ENCODE results near the gene PRTFDC1.

The PRTFDC1 gene

DNA sequence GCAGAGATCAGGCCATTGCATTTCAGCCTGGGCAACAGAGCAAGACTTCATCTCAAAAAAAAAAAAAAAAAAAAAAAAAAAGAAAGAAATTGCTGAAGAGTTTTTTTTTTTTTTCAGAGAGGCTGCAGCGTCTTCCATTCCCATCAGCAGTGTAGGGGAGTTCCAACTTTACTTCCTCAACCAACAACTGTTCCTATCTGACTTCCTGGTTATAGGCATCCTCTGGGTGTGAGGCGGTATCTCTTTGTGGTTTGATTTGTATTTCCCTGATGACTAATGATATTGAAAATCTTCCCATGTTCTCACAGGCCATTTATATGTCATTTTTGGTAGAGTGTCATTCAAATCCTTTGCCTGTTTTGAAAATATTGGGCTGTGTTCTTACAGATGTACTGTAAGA is 40.2 kb downstream of the PRTFDC1 start:
- TF ChIP-seq, protein P1, sequence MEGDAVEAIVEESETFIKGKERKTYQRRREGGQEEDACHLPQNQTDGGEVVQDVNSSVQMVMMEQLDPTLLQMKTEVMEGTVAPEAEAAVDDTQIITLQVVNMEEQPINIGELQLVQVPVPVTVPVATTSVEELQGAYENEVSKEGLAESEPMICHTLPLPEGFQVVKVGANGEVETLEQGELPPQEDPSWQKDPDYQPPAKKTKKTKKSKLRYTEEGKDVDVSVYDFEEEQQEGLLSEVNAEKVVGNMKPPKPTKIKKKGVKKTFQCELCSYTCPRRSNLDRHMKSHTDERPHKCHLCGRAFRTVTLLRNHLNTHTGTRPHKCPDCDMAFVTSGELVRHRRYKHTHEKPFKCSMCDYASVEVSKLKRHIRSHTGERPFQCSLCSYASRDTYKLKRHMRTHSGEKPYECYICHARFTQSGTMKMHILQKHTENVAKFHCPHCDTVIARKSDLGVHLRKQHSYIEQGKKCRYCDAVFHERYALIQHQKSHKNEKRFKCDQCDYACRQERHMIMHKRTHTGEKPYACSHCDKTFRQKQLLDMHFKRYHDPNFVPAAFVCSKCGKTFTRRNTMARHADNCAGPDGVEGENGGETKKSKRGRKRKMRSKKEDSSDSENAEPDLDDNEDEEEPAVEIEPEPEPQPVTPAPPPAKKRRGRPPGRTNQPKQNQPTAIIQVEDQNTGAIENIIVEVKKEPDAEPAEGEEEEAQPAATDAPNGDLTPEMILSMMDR (IDR thresholded peaks at IDR 0.05; ENCODE audit: borderline replicate concordance, insufficient read depth, low read depth, low read length) = no peak
- H3K4me3 ChIP-seq (ENCODE audit: low read depth, low read length) = no peak overlapping the region

- H3K4me3 ChIP-seq (ENCODE audit: low read depth, low read length) = no peak overlapping the region
- TF ChIP-seq, protein P1 (IDR thresholded peaks at IDR 0.05; ENCODE audit: borderline replicate concordance, insufficient read depth, low read depth, low read length) = no peak
These were observed 41.4 kb downstream of the PRTFDC1 start for GRCh38 chr10:24911029-24911428.

DNA sequence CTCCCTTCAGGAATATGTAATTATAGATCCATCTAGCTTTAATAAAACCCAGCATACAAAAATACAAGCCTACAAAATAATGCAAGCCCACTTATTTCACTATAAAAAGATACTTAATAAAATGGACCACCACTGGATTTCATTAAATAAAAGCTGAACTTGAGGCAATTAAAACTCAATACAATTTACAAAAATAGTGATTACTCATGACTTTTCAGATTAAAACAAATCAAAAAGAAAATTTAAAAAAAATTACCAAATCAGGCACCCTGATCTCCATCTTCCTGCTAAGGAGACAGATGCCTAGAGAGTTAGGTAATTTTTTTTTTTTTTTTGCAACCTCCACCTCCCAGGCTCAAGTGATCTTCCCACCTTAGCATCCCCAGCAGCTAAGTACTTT is 41.8 kb downstream of the PRTFDC1 start:
- TF ChIP-seq, protein P1 (IDR thresholded peaks at IDR 0.05; ENCODE audit: borderline replicate concordance, insufficient read depth, low read depth, low read length) = no peak
- no peak overlapping the region for H3K4me3 ChIP-seq (ENCODE audit: low read depth, low read length)

- TF ChIP-seq, protein P1 (IDR thresholded peaks at IDR 0.05; ENCODE audit: borderline replicate concordance, insufficient read depth, low read depth, low read length) = no peak
- no peak overlapping the region for H3K4me3 ChIP-seq (ENCODE audit: low read depth, low read length)
These were observed 43.5 kb downstream of the PRTFDC1 start for GRCh38 chr10:24908793-24909423.

- H3K4me3 ChIP-seq (ENCODE audit: low read depth, low read length) = no peak overlapping the region
- TF ChIP-seq, protein P1 (IDR thresholded peaks at IDR 0.05; ENCODE audit: borderline replicate concordance, insufficient read depth, low read depth, low read length) = no peak
These were observed 44.5 kb downstream of the PRTFDC1 start for GRCh38 chr10:24907956-24908355.

DNA sequence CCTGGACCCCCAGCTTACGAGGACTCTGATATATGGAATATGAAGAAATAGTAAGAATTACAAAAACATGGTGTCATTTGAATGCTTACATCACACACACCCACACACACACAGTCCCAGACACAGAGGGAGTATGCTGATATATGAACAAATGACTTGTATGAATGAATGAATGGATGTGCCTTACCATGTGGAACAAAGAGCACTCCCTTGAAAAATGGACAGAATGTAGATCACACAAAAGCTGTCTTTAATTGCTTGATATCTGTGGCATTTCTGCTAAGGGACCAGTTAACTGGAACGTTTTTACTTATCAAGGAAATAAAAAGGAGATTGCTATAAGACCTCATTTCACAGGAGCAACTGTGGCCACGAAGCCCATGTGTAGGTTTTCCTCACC is 46.0 kb downstream of the PRTFDC1 start:
- H3K4me3 ChIP-seq (ENCODE audit: low read depth, low read length) = no peak overlapping the region
- TF ChIP-seq, protein P1 (IDR thresholded peaks at IDR 0.05; ENCODE audit: borderline replicate concordance, insufficient read depth, low read depth, low read length) = no peak

DNA sequence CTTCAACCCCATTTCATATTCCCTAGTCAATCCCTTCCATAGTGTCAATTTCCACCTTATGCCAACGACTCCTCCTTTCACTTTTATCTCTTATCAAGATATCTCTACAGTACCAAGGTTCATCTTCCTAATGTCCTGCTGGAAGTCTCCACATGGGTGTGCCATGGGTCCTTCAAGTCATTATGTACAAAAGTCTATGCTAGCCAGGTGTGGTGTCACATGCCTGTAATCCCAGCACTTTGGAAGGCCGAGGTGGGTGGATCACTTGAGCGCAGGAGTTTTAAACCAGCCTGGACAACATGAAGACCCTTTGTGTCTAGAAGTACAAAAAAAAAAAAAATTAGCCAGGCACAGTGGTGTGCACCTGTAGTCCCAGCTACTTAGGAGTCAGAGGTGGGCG is 47.6 kb downstream of the PRTFDC1 start:
- TF ChIP-seq, protein P1 (IDR thresholded peaks at IDR 0.05; ENCODE audit: borderline replicate concordance, insufficient read depth, low read depth, low read length) = no peak
- H3K4me3 ChIP-seq (ENCODE audit: low read depth, low read length) = no peak overlapping the region

All from GM12875 (cell line).